T-helper 1 cell (primary cell): ENCODE results near the gene CHRNA5.
A peak's percentile ranks its signal among the peaks of the same experiment; 100 is the strongest.
"Not testable (repeated sequence)": the region's sequence is repeated elsewhere in the genome, so short reads cannot be mapped to it uniquely, and the experiment has no call there.

Source experiments
- DNase-seq, 5 donors: peaks; one replicate each; pipeline ENCODE4 v3.0.0-alpha.2; 2012 to 2020

The CHRNA5 gene

DNA sequence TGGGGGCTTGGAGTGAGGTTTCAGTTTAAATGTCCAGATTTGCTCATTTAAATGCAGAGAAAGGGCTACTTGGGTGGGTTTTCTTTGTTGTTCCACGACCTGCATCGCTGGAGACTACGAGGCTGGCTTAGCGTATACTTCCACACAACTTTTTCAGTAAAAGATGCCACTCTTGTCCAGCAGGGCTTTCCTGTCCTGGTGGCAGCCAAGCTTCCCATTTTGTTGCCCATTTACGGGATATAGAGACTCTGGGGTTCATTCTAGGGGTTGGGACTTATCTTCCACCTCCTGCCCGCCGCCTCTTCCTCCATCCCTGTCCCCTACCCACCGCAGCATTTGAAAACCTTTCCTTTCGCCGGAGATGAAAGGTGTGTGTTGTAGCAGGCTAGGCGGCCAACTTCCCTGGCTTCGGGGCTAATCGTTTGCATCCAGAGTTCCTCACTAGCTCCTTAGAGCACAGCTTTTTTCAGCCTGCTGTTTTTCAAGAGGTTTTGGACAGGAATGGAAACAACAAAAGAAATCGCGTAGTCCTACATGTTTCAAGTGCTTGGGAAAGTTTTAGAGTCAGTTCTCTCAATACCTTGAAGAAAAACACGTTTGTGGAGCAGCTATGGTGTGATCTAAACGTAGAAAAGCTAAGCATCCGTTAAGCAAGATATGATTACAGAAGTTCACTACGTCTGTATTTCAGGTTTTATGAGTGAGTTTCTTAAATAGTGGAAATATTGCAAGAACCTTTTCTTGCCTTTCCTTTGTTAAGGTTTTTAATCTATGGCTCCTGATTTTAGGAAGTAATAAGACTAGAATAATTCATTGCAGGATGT, 843 bp downstream of the CHRNA5 start:
- DNase-seq = no peak

DNA sequence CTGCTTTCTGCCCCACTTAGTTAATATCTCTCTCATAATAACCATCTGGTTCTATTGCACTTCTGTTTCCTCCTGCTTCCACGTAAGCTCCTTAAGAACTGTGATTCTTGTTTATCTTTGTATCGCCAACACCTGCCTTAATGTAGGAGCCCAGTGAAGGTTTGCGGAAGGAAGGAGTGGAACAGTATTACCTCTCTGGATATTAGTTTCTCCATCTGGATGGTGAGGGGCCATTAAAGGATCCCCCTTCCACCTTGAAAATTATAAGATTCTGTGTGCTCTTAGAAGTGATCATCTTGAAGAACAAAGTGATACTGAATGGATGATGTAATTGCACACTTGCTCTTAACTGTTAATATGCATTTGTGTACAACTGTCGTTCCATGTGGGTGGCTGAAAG, 2.2 kb downstream of the CHRNA5 start:
- no peak for DNase-seq

DNA sequence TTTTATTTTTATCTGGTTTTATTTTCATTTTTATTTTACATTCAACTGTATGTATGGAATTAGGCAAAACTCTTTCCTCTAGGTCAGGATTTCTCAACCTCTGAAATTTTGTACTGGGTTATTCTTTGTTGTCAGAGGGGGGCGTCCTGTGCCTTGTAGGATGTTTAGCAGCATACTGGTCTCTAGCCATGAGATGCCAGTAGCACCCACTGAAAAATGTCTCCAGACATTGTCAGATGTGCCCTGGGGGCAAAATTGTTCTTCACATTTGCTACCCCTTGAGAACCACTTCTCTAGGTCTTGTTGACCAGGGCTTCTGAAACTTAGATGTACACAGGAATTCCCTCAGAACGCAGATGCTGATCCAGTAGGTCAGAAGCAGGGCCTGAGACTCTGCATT, 5.4 kb downstream of the CHRNA5 start:
- DNase-seq = no peak

DNA sequence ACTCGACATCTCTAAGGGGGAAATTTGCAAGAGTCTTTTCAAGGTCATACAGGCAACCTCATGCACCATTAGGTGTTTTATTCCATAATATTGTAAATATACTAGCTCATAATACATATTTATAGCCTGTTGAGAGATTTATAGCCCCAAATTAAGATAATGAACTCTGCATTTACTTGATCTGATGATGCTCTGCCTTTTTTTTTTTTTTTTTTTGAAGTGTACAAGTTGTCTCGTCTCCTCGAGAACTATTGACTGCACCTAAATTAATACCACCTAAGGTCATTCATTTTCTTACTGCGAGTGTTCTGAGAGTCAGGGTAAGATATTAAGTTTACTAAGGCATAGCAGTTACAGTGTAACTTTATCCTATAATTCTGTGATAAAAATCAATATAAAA, 6.1 kb downstream of the CHRNA5 start:
- no peak for DNase-seq

DNA sequence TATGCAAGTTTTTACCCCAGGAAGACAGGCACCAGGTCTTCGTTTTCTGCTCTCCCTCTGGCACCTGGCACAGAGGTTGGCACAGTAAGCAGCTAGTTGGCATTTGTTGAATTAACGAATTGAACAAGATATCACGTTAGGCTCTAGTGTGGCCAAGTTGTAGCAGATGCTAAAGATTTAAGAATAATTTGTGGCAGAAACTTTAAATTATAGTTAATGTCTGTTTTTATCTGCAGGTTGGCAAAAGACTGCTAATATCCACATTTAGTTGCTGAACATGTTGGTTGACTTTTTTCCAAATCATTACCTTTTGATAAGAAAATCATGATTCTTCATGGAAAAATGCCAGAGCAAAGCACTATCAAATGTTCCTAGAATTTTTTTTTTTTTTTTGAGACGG, 8.1 kb downstream of the CHRNA5 start:
- no peak for DNase-seq

DNA sequence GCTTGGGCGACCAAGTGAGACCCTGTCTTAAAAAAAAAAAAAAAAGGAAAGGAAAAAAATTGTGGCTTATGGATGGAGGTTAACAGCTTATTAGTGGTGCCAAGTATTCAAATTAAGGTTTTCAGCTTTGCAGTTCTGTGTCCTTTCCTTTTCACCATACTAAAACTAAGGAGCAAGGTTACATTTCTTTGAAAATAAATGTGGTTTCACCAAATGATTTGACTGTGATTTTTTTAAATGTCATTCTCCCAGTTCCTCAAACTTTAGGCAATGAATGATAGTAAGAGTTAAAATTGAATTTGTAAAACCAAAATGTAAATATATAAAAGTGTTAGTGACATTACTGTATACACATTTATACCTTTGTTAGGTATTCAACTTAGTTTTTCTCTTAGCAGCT, 9.6 kb downstream of the CHRNA5 start:
- no peak for DNase-seq

DNA sequence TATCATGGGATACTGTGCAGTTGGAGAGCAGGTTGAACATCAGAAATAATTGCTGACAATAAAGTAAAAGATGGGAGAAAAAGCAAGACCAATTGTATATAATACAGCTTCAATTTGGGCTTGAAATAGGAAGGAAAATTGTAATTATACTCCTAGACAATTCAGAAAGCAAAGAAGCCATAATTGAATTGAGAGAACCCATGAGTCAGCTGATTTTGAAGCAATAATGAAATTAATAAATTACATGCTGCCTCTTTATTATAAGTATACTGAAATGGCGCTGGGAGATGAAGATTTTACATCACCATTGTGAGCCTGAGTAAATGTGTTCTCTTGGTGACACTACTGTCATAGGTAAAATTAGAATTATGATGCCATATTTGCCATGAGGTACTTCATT, 32.3 kb downstream of the CHRNA5 start:
- DNase-seq = no peak

DNA sequence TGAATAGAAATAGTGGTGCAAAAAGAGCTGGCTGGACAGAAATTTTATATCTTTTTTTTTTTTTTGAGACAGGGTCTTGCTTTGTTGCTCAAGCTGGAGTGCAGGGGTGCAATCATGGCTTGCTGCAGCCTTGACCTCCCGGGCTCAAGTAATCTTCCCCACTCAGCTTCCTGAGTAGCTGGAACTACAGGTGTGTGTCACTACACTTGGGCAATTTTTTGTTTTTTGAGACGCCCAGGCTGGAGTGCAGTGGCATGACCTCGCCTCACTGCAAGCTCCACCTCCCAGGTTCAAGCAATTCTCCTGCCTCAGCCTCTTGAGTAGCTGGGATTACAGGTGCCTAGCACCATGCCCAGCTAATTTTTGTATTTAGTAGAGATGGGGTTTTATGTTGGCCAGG, 33.0 kb downstream of the CHRNA5 start:
- no peak for DNase-seq

DNA sequence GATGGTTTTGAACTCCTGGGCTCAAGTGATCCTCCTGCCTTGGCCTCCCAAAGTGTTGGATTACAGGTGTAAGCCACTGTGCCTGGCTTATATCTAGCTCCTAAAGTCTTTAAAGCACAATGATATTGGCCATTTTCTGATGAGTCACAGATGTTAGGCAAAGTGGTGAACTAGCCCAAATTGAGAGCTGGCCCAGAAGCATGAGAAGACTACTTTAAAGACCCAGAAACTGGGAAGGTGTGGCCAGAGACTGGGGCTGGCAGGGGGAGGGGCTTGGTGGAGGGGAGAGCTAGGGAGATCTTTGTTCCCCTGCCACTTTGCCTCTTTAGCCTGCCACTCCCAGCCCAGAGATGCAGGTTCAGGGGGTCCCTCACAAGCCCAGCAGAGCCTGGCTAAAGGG, 33.9 kb downstream of the CHRNA5 start:
- DNase-seq = no peak

DNA sequence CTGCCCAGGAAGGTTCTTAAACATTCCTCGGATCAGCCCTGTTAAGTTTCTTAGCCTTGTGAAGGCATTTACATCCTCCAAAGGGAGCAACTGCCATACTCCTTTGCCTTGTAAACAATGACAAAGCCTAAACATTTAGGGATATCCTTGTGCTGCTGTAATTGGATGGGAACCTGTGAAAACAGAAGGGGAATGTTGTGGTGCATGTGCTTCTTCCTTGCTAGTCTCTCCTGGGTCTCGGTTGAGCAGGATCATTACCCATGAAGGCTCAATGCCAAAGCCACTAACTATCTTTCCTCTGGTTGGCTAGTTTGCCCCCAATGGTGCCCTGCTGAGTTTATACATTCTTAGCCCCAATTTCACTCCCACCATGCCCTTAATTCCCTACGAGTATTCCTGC, 38.1 kb downstream of the CHRNA5 start:
- DNase-seq = no peak

DNA sequence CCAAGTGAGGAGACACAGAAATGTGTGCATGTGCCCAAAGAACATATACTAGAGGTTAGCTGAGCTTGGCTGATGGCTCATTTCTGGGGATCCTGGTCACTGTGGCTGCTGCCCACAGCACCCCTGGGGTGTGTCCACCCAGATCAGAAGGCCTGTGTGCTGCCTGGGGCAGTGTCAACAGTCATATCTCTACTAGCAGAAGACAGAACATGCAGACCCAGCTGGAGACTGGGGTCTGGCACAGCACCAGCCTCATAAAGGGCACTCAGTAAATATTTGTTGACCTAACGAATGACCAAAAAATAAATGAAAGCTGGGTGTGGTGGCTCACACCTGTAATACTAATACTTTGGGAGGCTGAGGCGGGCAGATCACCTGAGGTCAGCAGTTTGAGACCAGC, 39.1 kb downstream of the CHRNA5 start:
- DNase-seq = no peak

DNA sequence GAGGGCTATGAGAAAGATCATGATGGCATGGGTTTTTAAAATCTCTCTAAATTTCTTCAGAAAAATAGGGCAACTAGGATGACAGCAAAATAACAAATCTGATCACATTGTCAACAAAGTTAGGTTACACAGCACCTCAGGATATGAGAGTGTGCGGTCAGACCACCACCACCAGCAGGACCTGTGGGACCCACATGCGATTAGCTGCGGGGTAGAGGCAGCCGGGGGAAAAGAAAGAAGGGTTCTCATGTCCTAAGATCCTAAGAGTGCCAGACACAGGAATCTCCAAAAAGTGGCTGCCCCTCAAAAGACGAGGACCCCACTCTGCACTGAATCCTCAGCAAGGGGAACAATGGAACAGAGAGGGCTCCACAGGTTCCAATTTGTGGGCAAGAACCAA, 39.9 kb downstream of the CHRNA5 start:
- no peak for DNase-seq

DNA sequence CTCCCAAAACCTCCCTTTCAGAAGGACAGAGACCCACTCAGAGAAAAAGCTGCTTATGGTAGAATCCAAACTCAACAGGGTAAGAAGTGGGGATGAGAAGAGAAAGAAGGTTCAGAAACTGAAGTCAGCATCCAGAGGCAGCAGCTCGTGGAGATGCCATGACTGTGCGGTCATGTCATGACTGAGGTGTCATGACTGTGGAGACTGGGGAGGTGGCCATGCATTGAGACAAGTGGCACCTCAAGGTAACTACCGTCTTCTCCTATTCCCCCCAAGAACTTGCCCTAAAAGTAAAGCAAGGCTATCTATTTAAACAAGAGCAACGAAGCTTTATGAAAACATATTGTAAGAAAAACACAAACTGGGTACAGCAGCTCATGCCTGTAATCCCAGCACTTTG, 40.4 kb downstream of the CHRNA5 start:
- no peak for DNase-seq

DNA sequence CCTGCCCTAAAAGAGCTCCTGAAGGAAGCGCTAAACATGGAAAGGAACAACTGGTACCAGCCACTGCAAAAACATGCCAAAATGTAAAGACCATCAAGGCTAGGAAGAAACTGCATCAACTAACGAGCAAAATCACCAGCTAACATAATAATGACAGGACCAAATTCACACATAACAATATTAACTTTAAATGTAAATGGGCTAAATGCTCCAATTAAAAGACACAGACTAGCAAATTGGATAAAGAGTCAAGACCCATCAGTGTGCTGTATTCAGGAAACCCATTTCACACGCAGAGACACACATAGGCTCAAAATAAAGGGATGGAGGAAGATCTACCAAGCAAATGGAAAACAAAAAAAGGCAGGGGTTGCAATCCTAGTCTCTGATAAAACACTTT, 44.2 kb downstream of the CHRNA5 start:
- not testable (repeated sequence) for DNase-seq

DNA sequence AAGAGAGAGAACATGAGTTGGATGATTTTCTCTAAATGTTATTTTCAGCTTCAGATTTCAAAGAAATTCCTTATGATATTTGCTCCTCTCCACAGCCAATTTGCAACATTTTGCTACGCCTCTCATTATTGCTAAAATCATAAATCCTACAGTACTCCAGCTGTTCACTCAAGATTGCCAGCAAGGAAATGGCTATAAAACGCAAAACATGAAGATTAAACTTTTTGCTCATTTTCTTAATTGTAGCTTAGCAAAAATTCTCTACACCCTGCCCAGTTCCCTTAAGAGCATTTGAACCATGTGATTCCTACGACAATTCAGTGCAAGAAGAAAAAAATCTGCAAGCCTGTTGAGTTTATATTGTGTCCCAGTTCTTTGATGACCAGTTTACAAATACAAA, 48.7 kb downstream of the CHRNA5 start:
- DNase-seq = no peak

DNA sequence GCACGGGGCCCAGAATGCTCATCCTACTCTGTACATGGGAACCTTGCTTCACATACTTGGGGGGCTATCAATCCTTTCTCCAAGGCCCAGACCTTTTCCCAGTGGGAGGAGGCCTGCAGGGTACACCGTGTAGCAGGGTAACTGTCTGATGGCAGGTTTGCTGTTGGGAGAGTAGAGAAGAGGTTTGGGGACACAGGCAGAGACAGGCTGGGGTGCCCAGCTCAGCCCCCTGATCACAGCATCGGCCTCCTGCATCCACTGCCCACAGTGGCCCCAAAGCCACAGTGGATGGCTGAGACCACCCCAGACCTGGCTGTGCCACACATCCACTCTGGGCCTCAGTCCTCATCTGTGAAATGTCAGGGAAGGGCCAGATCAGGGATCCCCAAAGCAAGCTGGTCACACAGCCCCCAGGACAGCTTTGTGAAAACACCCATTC, 49.9 kb downstream of the CHRNA5 start:
- DNase-seq = no peak

DNA sequence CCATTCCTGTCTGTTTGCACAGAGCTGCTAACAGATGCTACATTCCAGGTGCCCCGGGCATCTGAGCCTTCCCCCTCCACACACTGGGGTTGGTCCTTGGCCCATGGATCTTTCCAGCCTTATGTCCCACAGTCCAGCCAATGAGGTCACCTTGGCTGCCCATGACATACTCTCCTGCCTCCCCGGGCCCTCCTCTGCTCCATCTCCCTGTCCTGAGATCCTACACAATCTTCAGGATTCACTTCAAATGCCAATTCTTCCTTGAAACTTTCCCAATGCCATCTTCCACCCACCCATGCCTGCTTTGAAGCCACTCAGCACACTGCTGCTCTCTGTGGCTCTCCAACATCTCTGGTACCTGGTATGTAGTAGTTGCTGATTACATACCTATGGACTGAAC, 51.2 kb downstream of the CHRNA5 start:
- no peak for DNase-seq

DNA sequence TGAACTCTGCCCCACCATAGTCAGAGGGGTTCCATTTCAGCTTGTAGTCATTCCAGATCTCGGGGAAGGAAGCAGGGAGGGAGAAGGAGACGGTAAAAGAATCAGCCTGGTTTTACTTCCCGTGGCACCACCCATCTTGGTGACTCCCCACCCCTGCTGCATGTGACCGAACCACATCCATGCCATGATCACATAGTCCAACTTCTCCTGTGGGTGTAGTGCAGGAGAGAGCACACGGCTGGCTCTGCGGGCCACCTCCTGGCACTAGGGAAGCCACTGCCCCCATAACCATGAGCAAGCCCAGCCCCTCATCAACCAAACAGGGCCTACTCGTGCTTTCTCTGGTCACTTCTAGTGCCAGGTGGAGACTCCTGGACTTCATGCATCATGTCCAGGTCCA, 51.8 kb downstream of the CHRNA5 start:
- no peak for DNase-seq

DNA sequence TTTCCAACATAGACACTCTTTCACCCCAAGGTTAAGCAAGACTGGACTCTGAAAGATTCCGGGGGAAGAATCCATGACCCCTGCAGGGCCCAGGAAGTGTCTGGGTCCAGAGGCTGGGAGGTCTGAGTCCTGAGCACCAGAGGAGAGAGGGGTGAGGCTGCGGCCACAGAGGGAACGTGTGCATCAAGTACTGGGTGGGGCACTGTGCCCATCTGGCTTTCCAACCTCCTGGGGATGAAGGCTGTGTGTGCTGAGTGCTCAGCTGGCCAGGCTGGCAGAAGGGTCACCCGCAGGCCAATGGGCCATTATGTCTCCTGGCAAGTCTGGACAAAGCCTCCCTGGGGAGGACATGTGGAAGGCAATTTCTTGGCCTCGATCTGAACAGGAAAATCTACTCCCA, 52.2 kb downstream of the CHRNA5 start:
- DNase-seq = no peak

DNA sequence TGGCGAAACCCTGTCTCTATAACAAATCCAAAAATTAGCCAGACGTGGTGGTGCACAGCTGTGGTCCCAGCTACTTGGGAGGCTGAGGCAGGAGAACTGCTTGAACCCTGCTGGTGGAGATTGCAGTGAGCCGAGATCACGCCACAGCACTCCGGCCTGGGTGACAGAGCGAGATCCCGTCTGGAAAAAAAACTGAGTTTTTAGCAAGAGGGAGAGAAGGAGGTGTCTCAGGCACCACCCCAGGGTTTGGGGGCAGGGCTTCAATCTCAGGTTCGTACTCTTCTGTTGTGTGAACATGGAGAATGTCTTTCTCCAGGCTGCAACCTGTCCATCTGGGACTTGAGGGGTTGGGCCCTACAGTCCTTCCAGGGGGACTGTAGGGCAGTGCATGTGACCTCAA, 52.7 kb downstream of the CHRNA5 start:
- no peak for DNase-seq

DNA sequence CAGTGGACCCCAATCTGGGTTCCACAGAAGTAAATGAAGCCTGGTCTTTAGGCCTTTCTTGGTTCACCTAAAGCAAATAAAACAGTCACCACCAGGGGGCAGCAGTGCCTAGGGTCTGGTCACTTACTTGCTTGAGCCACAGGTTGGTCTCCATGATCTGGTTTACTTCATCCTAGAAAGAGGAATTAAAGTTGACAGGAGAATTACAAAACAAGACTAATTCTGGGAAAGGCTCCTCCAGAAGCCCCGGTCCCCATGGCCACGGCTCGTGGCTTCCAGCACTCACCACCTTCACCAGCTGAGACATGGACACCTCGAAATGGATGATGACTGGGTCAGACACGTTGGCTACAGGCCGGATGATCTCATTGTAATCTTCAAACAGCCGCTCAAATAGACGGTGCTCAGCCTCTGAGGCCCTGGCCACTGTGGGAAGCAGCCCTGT, 53.2 kb downstream of the CHRNA5 start:
- peak; percentile 51 to 79 (median 57) for DNase-seq

DNA sequence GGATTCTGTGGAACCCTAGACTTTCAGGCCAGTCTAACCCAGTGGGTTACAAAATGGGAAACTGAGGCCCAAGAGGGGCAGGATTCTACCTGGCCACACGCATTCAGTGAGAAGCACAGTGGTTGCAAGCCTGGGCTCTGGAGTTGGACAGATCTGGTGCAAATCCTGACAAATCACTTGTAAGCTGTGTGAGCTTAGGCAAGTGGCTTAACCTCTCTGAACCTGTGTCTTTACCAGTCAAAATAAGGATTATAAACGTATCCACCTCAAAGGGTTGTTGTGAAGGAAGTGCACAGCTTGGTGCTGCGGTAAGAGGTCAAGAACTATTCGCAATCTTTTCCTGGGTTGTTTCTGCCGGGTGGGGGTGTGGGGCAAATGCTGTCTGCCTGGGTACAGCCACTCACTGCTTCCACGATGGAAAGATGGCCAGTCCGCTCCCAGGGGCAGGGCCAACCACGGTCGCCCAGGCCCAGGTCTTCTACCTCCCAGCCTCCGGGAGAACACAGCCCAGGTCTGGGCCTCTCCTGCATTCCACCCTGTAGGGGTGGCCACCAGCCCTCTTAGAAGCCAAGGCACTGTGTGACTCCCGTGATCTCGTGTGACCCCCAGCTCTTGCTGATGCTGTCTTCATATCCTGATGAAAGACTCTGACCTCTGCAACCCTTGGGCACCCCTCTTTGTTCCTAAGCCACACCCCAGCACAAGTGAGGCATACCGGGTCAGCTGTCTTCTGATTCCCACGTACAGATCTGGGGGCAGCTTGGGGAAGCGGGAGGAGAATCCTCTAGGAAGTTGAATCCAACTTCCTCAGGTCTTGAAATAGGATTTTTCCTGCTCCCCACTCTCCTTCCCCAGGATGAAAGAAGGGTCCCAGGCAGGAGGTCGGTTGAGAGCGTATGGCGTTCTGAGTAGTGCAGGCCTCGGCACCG, 54.0 kb downstream of the CHRNA5 start:
- DNase-seq = no peak

DNA sequence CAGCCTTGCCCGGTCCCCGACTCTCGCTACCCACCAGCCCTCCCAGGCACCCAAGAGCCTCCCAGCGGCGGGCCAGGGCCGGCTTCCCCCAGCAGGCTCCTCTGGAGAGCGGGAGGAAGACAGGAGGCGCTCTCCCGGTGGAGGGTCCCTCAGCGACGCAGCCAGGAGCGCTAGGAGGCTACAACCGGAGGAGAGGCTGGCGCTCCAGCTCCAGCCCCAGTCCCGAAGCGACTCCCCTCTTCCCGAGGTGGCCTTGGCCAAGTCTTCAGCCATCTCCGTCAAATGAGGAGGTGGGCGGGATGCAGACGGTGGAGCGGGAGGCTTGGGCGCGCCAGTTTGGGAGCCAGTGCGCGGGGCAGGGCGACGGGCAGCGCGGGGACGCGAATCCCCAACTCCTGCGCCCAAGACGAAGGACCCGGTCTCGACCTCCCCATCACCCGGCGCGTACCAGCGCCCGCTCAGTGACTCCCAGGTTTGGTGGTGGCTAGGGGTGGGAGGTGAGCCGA, 54.8 kb downstream of the CHRNA5 start:
- DNase-seq = no peak
